Measurements from ENCODE around the gene FOCAD.
"Not testable (repeated sequence)": the region's sequence is repeated elsewhere in the genome, so short reads cannot be mapped to it uniquely, and the experiment has no call there.

Gene FOCAD

DNA sequence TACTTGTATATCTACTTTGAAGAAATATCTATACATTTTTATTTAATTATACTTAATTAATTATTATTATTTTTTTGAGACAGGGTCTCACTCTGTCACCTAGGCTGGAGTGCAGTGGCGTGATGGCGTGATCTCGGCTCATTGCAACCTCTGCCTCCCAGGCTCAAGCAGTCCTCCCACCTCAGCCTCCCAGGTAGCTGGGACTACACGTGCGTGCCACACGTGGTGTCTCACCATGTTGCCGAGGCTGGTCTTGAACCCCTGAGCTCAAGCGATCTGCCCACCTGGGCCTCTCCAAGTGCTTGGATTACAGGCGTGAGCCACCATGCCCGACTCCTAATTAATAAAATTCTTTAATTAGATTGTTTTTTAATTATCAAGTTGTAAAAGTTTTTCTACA lies 10.5 kb upstream of the FOCAD start:
- not testable (repeated sequence) for DNase-seq (ENCODE audit: low read depth)

GRCh38 chr9:20681467-20681866 lies 2.6 kb upstream of the FOCAD start:
- no peak for DNase-seq (ENCODE audit: low read depth)

GRCh38 chr9:20683351-20684034 lies 566 bp upstream of the FOCAD start:
- peak; percentile 30 for DNase-seq (ENCODE audit: low read depth)

DNA sequence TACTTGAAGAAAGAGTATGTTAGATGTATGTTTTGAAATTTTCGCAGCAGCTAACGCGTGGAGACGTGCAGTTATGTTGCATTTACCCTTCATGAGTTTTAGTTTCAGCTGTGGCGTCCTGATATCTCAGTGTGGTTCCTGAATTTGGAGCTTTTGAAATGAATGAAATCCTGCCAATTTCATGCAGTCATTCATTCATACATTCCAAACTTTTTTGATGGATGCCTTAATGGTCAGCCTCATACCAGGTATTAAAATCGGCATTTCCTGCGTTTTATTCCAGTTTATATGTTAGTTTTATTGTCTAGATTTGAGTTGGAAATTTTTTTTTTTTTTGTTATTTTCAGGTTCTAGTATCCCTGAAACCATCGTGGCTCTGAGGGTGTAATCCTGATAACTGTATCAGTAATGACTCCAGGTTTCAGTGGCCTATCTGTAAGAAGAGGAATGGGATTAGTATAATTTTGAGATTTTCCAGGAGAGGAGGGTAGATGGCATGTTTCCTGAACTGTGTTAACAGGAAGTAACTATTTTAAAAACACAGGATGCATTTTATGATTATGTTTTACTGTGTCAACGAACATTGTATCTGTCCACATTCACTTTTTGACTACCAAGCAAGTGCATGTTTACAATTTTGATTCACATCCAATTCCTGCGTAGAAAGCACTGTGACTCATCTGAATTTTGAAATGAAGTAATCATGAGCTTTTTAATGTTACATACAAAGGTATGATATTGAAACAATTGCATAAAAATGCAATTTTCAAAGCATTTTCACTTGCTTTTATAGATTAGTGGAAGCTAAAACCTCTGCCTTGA lies 1.0 kb downstream of the FOCAD start:
- DNase-seq (ENCODE audit: low read depth), result peak; percentile 55

DNA sequence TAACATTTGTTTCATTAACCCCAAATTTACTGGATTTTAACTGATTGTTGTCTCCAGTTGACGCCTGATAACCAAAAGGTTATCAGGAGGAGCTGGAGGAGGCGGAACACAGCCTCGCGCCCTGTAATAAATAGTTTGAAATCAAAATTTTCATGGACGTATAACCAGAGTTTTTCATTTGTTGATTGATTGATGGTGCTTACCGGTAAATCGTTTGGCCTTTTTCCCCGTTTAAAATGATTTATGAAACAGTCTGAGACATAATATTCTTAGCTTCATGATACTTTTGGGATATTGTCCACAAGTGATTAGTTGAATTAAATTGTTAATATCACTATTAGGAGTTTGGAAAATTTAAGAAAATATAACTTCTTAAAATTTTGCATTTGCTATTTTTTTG lies 1.7 kb downstream of the FOCAD start:
- no peak for DNase-seq (ENCODE audit: low read depth)

GRCh38 chr9:20689833-20690232 lies 5.8 kb downstream of the FOCAD start:
- DNase-seq (ENCODE audit: low read depth), result no peak

DNA sequence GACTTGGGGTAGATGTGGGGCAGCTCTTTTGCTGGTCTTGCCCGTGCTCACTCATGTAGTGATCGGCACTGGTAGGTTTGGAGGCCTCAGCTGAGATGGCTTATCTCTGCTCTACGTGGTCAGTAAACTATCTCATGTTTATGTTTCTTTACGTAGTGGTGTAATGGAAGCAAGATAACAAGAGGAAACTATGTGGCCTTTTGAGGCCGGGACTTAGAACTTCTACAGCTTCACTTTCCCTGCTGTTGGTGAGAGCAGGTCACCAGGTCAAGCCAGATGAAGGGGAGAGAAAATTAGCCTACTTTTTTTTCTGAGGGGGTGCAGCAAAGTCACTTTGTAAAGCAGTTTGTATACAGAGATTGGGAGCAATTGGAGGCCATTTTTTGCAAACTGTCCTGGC lies 8.5 kb downstream of the FOCAD start:
- DNase-seq (ENCODE audit: low read depth), result no peak

DNA sequence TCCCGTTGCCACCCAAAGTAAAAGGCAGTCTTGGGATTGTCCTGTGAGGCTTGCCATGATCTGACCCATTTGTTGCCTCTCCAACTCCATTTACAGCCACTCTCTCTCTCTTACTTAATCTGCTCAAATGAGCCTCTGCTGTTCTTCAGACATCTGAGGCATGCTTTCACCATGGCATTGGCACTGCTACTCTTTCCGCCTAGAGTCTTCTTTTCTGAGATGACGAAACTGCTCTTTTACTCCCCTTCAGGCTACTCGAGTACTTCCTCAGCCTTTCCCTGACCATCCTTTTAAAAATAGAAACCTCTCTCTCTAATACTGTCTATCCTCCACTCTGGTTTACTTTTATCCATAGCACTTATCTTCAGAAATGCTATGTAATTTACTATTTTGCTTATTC lies 9.0 kb downstream of the FOCAD start:
- peak; percentile 15 for DNase-seq (ENCODE audit: low read depth)

GRCh38 chr9:20694248-20694647 lies 10.2 kb downstream of the FOCAD start:
- DNase-seq (ENCODE audit: low read depth), result no peak

DNA sequence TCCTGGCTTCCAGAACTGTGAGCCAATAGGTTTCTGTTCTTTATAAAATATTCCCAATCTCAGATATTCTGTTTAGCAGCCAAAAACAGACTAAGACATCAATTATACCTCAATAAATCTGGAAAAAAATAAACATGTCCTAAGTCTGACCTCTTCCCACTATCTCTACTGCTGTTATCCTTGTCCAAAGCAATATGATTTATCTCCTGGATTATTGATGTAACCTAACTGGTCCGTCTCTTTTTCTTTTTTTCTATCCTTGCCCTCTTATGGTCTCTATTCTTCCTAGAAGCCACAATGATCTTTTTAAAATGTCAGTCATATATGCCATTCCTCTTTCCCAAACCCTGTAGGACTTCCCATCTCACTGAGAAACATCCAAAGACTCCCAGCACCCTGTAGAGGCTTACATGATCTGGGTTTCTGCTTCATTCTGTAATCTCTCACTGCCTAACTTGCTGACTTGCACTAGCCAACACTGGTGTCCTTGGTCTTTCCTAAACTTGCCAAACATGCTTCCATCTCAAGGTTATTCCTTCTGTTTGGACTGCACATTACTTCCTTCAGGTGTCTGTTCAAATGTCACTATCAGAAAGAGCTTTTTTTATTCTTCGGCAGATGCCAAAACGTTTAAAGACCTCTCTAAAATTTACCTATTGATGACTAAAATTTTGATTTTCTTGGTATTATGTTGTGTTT lies 13.1 kb downstream of the FOCAD start:
- no peak for DNase-seq (ENCODE audit: low read depth)

GRCh38 chr9:20698782-20699181 lies 14.7 kb downstream of the FOCAD start:
- DNase-seq (ENCODE audit: low read depth), result no peak

- no peak for DNase-seq (ENCODE audit: low read depth)
These were observed 17.0 kb downstream of the FOCAD start for GRCh38 chr9:20701060-20701459.

GRCh38 chr9:20702570-20702969 lies 18.5 kb downstream of the FOCAD start:
- no peak for DNase-seq (ENCODE audit: low read depth)

DNA sequence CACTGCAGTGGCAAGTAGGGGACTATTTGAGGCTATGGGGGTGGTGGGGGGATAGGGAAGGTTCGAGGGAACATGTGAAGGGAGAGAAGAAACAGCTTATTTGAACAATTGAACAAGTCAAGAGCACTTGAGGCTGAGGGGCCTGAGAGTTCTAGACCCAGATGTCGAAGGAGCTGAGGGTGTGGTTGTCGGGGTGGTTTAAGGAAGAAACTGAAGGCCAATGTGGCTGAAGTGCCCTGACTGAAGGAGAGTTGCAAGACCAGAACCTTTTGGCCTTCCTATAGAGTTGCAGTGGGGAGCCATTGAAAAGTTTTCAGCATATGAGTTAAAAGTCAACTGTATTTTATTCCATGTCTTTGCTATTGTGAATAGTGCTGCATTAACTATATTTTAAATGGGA lies 19.1 kb downstream of the FOCAD start:
- no peak for DNase-seq (ENCODE audit: low read depth)

- no peak for DNase-seq (ENCODE audit: low read depth)
These were observed 23.6 kb downstream of the FOCAD start for GRCh38 chr9:20707708-20708107.

DNA sequence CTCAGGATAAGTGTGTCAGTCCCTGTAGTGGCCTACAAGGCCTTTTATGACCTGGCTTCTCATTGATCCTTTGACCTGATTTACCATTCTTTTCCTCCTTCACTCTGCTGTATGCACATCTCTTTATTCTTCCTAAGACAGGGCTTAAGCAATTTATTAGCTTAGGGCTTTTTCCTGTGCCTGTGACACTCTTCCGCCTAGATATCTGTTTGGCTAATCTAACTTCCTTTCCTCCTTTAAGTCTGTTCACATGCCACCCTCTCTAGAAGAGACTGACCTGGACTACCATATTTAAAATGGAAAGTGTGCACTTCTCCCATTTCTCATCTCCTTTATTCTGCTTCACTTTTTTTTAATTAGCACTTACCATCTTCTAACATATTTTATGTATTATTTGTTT lies 29.1 kb downstream of the FOCAD start:
- DNase-seq (ENCODE audit: low read depth), result no peak

GRCh38 chr9:20714442-20715415 lies 30.7 kb downstream of the FOCAD start:
- no peak for DNase-seq (ENCODE audit: low read depth)

- no peak for DNase-seq (ENCODE audit: low read depth)
These were observed 38.2 kb downstream of the FOCAD start for GRCh38 chr9:20722221-20722620.

DNA sequence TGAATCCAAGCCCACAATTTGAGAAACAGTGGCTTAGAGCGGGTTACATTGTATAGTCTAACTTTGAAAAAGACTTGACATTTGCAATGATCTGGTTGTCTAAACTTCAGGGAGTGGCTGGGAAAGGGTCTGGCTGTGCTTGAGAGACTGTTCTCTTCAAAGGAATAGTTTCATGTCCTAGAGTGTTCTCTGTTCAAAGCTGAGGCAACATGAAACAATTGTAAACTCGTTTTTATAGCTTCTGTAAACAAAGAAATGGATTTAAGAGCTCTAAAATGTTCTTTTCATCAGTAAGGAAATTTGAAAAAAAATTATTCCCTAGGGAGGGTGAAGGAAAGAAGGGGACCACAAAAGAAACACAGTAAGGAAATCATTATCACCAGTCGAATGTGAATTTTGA lies 41.6 kb downstream of the FOCAD start:
- DNase-seq (ENCODE audit: low read depth), result no peak

DNA sequence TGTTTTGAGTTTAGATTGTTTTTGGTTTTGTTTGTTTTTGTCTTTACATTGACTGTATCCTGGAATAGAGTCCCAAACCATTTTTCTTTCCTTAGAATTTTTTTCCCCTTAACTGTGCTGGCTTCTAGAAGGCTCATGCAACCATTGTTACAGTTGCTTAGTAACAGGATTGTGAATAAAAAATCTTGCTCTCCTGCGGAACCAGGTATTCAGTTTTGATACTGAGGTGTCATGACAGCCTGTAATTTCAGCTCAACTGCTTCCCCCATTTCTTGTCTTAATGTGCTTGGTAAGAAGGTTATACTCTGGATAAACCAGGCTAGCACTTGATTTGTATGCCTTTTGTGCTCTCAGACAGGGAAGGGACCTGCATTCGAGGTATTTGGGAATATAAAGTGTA lies 42.1 kb downstream of the FOCAD start:
- no peak for DNase-seq (ENCODE audit: low read depth)

DNA sequence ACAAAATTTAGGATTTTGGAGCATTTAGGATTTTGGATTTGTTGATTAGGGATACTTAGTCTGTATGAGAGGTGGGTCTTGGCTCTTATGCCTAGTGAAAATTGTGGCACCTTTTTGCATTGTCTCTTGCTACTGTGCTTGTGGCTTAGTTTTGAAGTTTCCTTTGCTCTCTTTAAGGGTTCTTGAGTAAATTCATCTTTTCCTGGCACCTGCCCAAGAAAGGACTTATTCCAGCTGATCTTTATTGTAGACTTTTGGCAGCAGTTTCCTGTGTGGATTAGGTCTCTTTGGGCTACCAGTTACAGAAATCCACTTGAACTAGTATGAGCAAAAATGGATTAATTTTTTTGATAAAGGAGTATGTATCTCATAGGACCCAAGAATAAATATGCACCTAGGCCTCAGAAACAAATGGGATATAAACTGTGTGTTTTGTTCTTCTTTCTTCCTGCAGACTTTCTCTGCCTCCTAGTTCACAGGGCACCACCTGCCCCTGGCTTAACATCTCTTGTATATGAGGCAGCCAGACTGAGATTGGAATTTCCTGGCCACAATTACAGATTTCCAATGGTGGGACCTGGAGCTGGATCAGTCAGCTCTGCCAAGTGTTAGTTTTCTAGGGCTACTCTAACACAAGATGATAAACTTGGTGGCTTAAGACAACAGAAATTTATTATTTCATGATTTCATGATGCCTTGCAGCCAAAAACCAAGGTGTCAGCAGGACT lies 44.6 kb downstream of the FOCAD start:
- no peak for DNase-seq (ENCODE audit: low read depth)

All from GM04504 (cell line).